ENCODE measurements around the gene NKD1.

Gene NKD1

GRCh38 chr16:50542703-50543102, 5.5 kb upstream of the NKD1 start:
- TF ChIP-seq CTCF (IDR thresholded peaks at IDR 0.05; ENCODE audit: low read depth, low read length) = no peak
- TF ChIP-seq EZH2phosphoT487 (IDR thresholded peaks at IDR 0.05; ENCODE audit: low read depth) = no peak

GRCh38 chr16:50546125-50546524, 2.1 kb upstream of the NKD1 start:
- no peak overlapping the region for H3K4me3 ChIP-seq (ENCODE audit: low read length)
- H3K4me2 ChIP-seq (ENCODE audit: low read length) = no peak overlapping the region
- H3K4me1 ChIP-seq (ENCODE audit: low read length) = peaks cover 5% of the 10 kb centered on the region
- H3K79me2 ChIP-seq (ENCODE audit: low read length) = no peaks in the 10 kb centered on the region
- peaks cover 14% of the 10 kb centered on the region for H3K27me3 ChIP-seq (ENCODE audit: low read depth, low read length)
- no peaks in the 10 kb centered on the region for H3K36me3 ChIP-seq (replicated peaks; ENCODE audit: low read depth, low read length)
- no peak overlapping the region for H3K9ac ChIP-seq (ENCODE audit: low read length)
- H3K9me3 ChIP-seq (ENCODE audit: insufficient read depth, low read length) = no peaks in the 10 kb centered on the region
- H3K27ac ChIP-seq (ENCODE audit: low read length) = no peak overlapping the region
- no peak overlapping the region for H2AFZ ChIP-seq (ENCODE audit: low read depth, low read length)
- no peaks in the 10 kb centered on the region for H4K20me1 ChIP-seq (ENCODE audit: insufficient read depth, low read length)
- TF ChIP-seq CTCF (IDR thresholded peaks at IDR 0.05; ENCODE audit: low read depth, low read length) = no peak
- no peak for TF ChIP-seq EZH2phosphoT487 (IDR thresholded peaks at IDR 0.05; ENCODE audit: low read depth)

More at GRCh38 chr16:50542703-50543102, 5.5 kb upstream of the NKD1 start:
- Histone ChIP-seq H3K27ac (ENCODE audit: low read length) (no peak overlapping the region), H2AFZ (ENCODE audit: low read depth, low read length) (no peak overlapping the region), H3K4me1 (ENCODE audit: low read length) (peaks cover 16% of the 10 kb centered on the region), H3K9ac (ENCODE audit: low read length) (no peak overlapping the region), H3K79me2 (ENCODE audit: low read length) (no peaks in the 10 kb centered on the region), H3K9me3 (ENCODE audit: insufficient read depth, low read length) (no peaks in the 10 kb centered on the region), H3K4me3 (ENCODE audit: low read length) (no peak overlapping the region), H3K27me3 (ENCODE audit: low read depth, low read length) (peaks cover 12% of the 10 kb centered on the region), H3K36me3 (replicated peaks; ENCODE audit: low read depth, low read length) (no peaks in the 10 kb centered on the region), H3K4me2 (ENCODE audit: low read length) (no peak overlapping the region), H4K20me1 (ENCODE audit: insufficient read depth, low read length) (no peaks in the 10 kb centered on the region)

- Histone ChIP-seq H3K36me3 (replicated peaks; ENCODE audit: low read depth, low read length) (no peaks in the 10 kb centered on the region), H3K4me2 (ENCODE audit: low read length) (peak overlapping the region; percentile 87), H3K27me3 (ENCODE audit: low read depth, low read length) (peaks cover 14% of the 10 kb centered on the region), H3K27ac (ENCODE audit: low read length) (no peak overlapping the region), H3K4me3 (ENCODE audit: low read length) (peak overlapping the region; percentile 92), H3K9me3 (ENCODE audit: insufficient read depth, low read length) (no peaks in the 10 kb centered on the region), H3K4me1 (ENCODE audit: low read length) (peaks cover 5% of the 10 kb centered on the region), H2AFZ (ENCODE audit: low read depth, low read length) (peak overlapping the region; percentile 81; the same call in 1 of the 2 replicates), H4K20me1 (ENCODE audit: insufficient read depth, low read length) (no peaks in the 10 kb centered on the region), H3K9ac (ENCODE audit: low read length) (peak overlapping the region; percentile 59), H3K79me2 (ENCODE audit: low read length) (no peaks in the 10 kb centered on the region)
- TF ChIP-seq CTCF (IDR thresholded peaks at IDR 0.05; ENCODE audit: low read depth, low read length) (peak; percentile 61), EZH2phosphoT487 (IDR thresholded peaks at IDR 0.05; ENCODE audit: low read depth) (no peak)
Measured at GRCh38 chr16:50547340-50548124, 664 bp upstream of the NKD1 start.

GRCh38 chr16:50548909-50549560, 839 bp downstream of the NKD1 start:
- peak overlapping the region; percentile 83 for H3K4me2 ChIP-seq (ENCODE audit: low read length)
- H4K20me1 ChIP-seq (ENCODE audit: insufficient read depth, low read length) = no peaks in the 10 kb centered on the region
- H3K9ac ChIP-seq (ENCODE audit: low read length) = peak overlapping the region; percentile 75
- no peaks in the 10 kb centered on the region for H3K9me3 ChIP-seq (ENCODE audit: insufficient read depth, low read length)
- peak overlapping the region; percentile 58; the same call in 1 of the 2 replicates for H2AFZ ChIP-seq (ENCODE audit: low read depth, low read length)
- H3K36me3 ChIP-seq (replicated peaks; ENCODE audit: low read depth, low read length) = no peaks in the 10 kb centered on the region
- no peaks in the 10 kb centered on the region for H3K79me2 ChIP-seq (ENCODE audit: low read length)
- TF ChIP-seq CTCF (IDR thresholded peaks at IDR 0.05; ENCODE audit: low read depth, low read length) = no peak
- TF ChIP-seq EZH2phosphoT487 (IDR thresholded peaks at IDR 0.05; ENCODE audit: low read depth) = no peak
- H3K4me1 ChIP-seq (ENCODE audit: low read length) = peaks cover 5% of the 10 kb centered on the region
- no peak overlapping the region for H3K27ac ChIP-seq (ENCODE audit: low read length)
- peak overlapping the region; percentile 95 for H3K4me3 ChIP-seq (ENCODE audit: low read length)
- H3K27me3 ChIP-seq (ENCODE audit: low read depth, low read length) = peaks cover 14% of the 10 kb centered on the region
